ENCODE results near the gene SEPTIN3.

SEPTIN3 gene

GRCh38 chr22:41974691-41975290, 5.5 kb downstream of the SEPTIN3 start:
- peaks cover 15% of the 10 kb centered on the region for H3K4me1 Mint-ChIP-seq
- H3K27me3 Mint-ChIP-seq = peaks cover 71% of the 10 kb centered on the region
- peaks cover 2% of the 10 kb centered on the region for H3K36me3 Mint-ChIP-seq (ENCODE audit: insufficient read depth)
- no peaks in the 10 kb centered on the region for H3K9me3 Mint-ChIP-seq
- DNase-seq (ENCODE audit: low spot score in 2 of 2) = no peak
- H3K4me3 Mint-ChIP-seq = no peak overlapping the region
- no peak overlapping the region for H3K27ac Mint-ChIP-seq (ENCODE audit: low read depth)
- no peak for ATAC-seq (replicated peaks; ENCODE audit: extremely low read depth, poor library complexity, severe bottlenecking)

GRCh38 chr22:41975299-41976069, 6.2 kb downstream of the SEPTIN3 start:
- H3K4me1 Mint-ChIP-seq = peaks cover 15% of the 10 kb centered on the region
- H3K4me3 Mint-ChIP-seq = peak overlapping the region; percentile 51
- no peak overlapping the region for H3K27ac Mint-ChIP-seq (ENCODE audit: low read depth)
- DNase-seq (ENCODE audit: low spot score in 2 of 2) (no peak), ATAC-seq (replicated peaks; ENCODE audit: extremely low read depth, poor library complexity, severe bottlenecking) (no peak)
- H3K36me3 Mint-ChIP-seq (ENCODE audit: insufficient read depth) = peaks cover 2% of the 10 kb centered on the region
- H3K27me3 Mint-ChIP-seq = peaks cover 71% of the 10 kb centered on the region
- H3K9me3 Mint-ChIP-seq = no peaks in the 10 kb centered on the region

- Mint-ChIP-seq H3K27me3 (peaks cover 63% of the 10 kb centered on the region), H3K27ac (ENCODE audit: low read depth) (no peak overlapping the region)
These were observed 7.0 kb downstream of the SEPTIN3 start for GRCh38 chr22:41976070-41976901.

GRCh38 chr22:41976961-41977566, 7.8 kb downstream of the SEPTIN3 start:
- Mint-ChIP-seq H3K27ac (ENCODE audit: low read depth) (no peak overlapping the region), H3K27me3 (peaks cover 55% of the 10 kb centered on the region), H3K4me1 (peaks cover 15% of the 10 kb centered on the region), H3K4me3 (peak overlapping the region; percentile 50), H3K9me3 (no peaks in the 10 kb centered on the region), H3K36me3 (ENCODE audit: insufficient read depth) (peaks cover 2% of the 10 kb centered on the region)
- no peak for DNase-seq (ENCODE audit: low spot score in 2 of 2)
- no peak for ATAC-seq (replicated peaks; ENCODE audit: extremely low read depth, poor library complexity, severe bottlenecking)

More at GRCh38 chr22:41976070-41976901, 7.0 kb downstream of the SEPTIN3 start:
- H3K36me3 Mint-ChIP-seq (ENCODE audit: insufficient read depth) = peaks cover 2% of the 10 kb centered on the region
- no peaks in the 10 kb centered on the region for H3K9me3 Mint-ChIP-seq
- ATAC-seq (replicated peaks; ENCODE audit: extremely low read depth, poor library complexity, severe bottlenecking) (peak; percentile 68), DNase-seq (ENCODE audit: low spot score in 2 of 2) (no peak)
- peak overlapping the region; percentile 51 for H3K4me3 Mint-ChIP-seq
- peaks cover 15% of the 10 kb centered on the region for H3K4me1 Mint-ChIP-seq

DNA sequence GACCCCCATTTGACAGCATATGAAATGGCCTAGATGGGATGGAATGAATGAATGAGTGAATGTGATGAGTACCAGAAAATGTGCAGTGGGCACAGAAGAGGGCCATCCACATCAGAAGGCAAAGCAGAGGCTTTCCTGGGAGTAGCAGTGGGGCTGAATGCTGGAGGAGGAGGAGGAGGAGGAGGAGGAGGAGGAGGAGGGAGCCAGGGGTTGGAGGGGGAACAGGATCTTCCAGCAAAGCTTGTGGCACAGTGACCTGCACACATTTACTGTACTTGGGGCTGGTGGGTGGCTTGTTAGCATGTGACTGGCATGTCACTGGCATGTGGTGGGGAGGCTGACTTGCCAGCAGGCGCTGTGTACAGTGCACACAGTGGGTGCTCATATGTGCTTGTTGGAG, 9.5 kb downstream of the SEPTIN3 start:
- Mint-ChIP-seq H3K36me3 (ENCODE audit: insufficient read depth) (peaks cover 2% of the 10 kb centered on the region), H3K4me3 (no peak overlapping the region), H3K27me3 (peaks cover 41% of the 10 kb centered on the region), H3K27ac (ENCODE audit: low read depth) (no peak overlapping the region), H3K4me1 (peaks cover 15% of the 10 kb centered on the region), H3K9me3 (no peaks in the 10 kb centered on the region)
- ATAC-seq (replicated peaks; ENCODE audit: extremely low read depth, poor library complexity, severe bottlenecking) = no peak
- no peak for DNase-seq (ENCODE audit: low spot score in 2 of 2)

DNA sequence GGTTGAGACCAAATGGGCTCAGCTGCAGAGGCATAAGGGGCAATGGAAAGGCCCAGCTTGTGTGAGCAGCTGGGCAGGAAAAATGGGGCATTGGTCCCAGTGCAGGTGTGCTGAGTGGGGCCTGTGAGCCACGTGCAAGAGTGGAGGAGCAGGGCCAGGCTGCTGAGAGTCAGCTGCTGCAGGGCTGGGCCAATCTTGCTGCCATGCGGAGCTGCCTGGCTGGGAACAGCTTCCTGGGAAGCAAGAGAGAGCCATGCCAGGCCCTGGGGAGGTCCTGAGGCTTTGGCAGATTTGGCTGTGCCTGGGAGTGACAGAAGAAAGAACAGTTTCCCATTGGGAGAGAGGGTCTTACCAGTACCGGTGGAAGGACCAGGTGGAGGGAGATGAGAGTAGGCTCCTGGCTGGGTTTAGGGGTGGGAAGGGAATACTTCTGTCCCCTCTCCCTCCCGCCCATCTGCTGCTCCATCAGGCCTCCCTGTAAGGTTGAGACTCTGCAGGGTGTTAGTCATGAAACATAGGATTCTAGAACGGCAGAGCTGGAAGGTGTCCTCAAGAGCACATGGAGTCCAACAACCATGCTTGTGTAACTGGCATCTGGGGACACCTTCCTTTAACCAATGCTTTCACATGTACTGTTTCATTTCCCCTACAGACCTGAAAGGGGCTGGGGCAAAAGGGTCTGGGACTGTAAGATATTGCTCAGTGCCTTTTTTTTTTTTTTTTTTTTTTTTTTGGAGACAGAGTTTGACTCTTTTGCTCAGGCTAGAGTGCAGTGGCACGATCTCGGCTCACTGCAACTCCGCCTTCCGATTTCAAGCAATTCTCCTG, 10.4 kb downstream of the SEPTIN3 start:
- no peak for DNase-seq (ENCODE audit: low spot score in 2 of 2)
- Mint-ChIP-seq H3K4me3 (no peak overlapping the region), H3K27ac (ENCODE audit: low read depth) (no peak overlapping the region), H3K36me3 (ENCODE audit: insufficient read depth) (peaks cover 2% of the 10 kb centered on the region), H3K9me3 (no peaks in the 10 kb centered on the region), H3K4me1 (peaks cover 15% of the 10 kb centered on the region), H3K27me3 (peaks cover 41% of the 10 kb centered on the region)
- no peak for ATAC-seq (replicated peaks; ENCODE audit: extremely low read depth, poor library complexity, severe bottlenecking)

GRCh38 chr22:41982865-41983264, 13.6 kb downstream of the SEPTIN3 start:
- no peaks in the 10 kb centered on the region for H3K4me1 Mint-ChIP-seq
- H3K27ac Mint-ChIP-seq (ENCODE audit: low read depth) = no peak overlapping the region
- DNase-seq (ENCODE audit: low spot score in 2 of 2) (no peak), ATAC-seq (replicated peaks; ENCODE audit: extremely low read depth, poor library complexity, severe bottlenecking) (no peak)
- H3K36me3 Mint-ChIP-seq (ENCODE audit: insufficient read depth) = peaks cover 2% of the 10 kb centered on the region
- H3K4me3 Mint-ChIP-seq = no peak overlapping the region
- peaks cover 19% of the 10 kb centered on the region for H3K27me3 Mint-ChIP-seq
- no peaks in the 10 kb centered on the region for H3K9me3 Mint-ChIP-seq

DNA sequence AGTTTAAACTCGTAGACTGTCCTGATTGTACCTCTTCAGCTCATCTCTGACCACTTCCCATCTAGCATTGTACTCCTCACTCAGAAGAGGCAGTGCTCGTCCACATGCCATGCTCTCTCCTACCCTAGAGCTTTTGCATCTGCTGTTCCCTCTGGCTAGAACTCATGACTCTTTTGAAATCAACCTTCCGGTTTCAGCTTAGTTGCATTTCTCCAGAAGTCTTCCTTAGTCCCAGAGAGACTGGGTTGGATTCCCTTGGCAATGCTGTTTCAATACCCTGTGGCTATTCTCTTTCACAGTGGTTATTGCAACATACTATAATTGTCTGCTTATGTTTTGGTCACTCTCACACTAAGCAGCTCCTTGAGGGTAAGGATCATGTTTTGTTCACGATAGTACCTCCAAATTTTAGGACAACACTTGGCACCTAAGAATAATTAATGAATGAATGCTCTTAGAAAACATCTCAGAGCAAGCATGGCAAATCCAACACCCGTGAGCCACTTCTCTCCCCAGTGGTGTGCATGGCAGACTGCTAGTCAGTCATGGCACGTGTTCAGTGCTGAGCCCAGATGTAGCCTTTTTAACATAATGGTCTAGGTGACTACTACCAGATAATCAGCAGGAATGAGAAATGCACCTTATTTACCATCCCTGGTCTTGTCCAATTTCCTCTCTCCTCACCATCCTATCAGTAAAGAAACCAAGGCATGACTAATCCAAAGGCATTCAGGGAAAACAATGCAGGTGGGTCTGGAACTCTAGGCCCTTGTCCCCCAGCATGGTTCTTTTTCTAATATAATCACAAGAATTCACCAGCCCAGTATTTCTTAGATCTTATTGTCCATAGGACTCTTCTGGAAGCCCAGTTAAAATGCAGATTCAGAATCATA, 14.5 kb downstream of the SEPTIN3 start:
- no peak for DNase-seq (ENCODE audit: low spot score in 2 of 2)
- peaks cover 2% of the 10 kb centered on the region for H3K36me3 Mint-ChIP-seq (ENCODE audit: insufficient read depth)
- no peak overlapping the region for H3K4me3 Mint-ChIP-seq
- ATAC-seq (replicated peaks; ENCODE audit: extremely low read depth, poor library complexity, severe bottlenecking) = no peak
- peaks cover 19% of the 10 kb centered on the region for H3K27me3 Mint-ChIP-seq
- H3K4me1 Mint-ChIP-seq = no peaks in the 10 kb centered on the region
- no peak overlapping the region for H3K27ac Mint-ChIP-seq (ENCODE audit: low read depth)
- no peaks in the 10 kb centered on the region for H3K9me3 Mint-ChIP-seq

DNA sequence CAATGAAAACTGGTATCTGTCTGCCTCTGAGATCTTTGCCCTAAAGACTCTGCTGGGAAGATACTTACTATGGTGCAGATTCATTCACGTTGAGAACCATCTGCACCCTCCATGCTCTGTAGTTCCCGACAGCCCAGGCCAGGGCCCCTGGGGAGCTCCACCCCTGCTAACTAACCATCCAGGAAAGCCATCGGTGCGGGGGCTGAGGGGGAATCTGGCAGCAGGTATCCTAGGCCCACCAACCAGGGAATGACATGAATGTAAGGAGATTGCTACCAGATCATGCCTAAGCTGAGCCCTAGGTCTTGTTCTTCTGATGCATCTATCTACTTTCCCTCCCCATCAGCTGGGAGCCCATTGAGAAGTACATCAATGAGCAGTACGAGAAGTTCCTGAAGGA, 18.0 kb downstream of the SEPTIN3 start:
- ATAC-seq (replicated peaks; ENCODE audit: extremely low read depth, poor library complexity, severe bottlenecking) (no peak), DNase-seq (ENCODE audit: low spot score in 2 of 2) (no peak)
- Mint-ChIP-seq H3K9me3 (no peaks in the 10 kb centered on the region), H3K27ac (ENCODE audit: low read depth) (no peak overlapping the region), H3K36me3 (ENCODE audit: insufficient read depth) (peaks cover 2% of the 10 kb centered on the region), H3K27me3 (peaks cover 18% of the 10 kb centered on the region), H3K4me1 (no peaks in the 10 kb centered on the region), H3K4me3 (no peak overlapping the region)

- Mint-ChIP-seq H3K9me3 (no peaks in the 10 kb centered on the region), H3K4me1 (no peaks in the 10 kb centered on the region), H3K4me3 (no peak overlapping the region), H3K36me3 (ENCODE audit: insufficient read depth) (peaks cover 2% of the 10 kb centered on the region), H3K27ac (ENCODE audit: low read depth) (no peak overlapping the region), H3K27me3 (peaks cover 18% of the 10 kb centered on the region)
- DNase-seq (ENCODE audit: low spot score in 2 of 2) = no peak
- no peak for ATAC-seq (replicated peaks; ENCODE audit: extremely low read depth, poor library complexity, severe bottlenecking)
These were observed 20.0 kb downstream of the SEPTIN3 start for GRCh38 chr22:41989246-41989645.

- DNase-seq (ENCODE audit: low spot score in 2 of 2) (no peak), ATAC-seq (replicated peaks; ENCODE audit: extremely low read depth, poor library complexity, severe bottlenecking) (no peak)
- H3K27ac Mint-ChIP-seq (ENCODE audit: low read depth) = no peak overlapping the region
- peaks cover 2% of the 10 kb centered on the region for H3K36me3 Mint-ChIP-seq (ENCODE audit: insufficient read depth)
- peaks cover 18% of the 10 kb centered on the region for H3K27me3 Mint-ChIP-seq
- H3K4me3 Mint-ChIP-seq = no peak overlapping the region
- H3K4me1 Mint-ChIP-seq = no peaks in the 10 kb centered on the region
- no peaks in the 10 kb centered on the region for H3K9me3 Mint-ChIP-seq
These were observed 21.9 kb downstream of the SEPTIN3 start for GRCh38 chr22:41991111-41991510.

Data from central memory CD8-positive, alpha-beta T cell (primary cell).